GM11168 (cell line): ENCODE data around the gene SCYGR4.
"Not testable (repeated sequence)": the region's sequence is repeated elsewhere in the genome, so short reads cannot be mapped to it uniquely, and the experiment has no call there.

Source experiments
- in situ Hi-C: fragments of 300-500 bp; cut with MboI; formaldehyde crosslinking; loops from one replicate; pipeline ENCODE4 v1.12.0; 2022; ENCODE audit warnings: low sequenced_read_pairs; ENCODE audit not compliant: unreplicated experiment

The SCYGR4 gene, protein sequence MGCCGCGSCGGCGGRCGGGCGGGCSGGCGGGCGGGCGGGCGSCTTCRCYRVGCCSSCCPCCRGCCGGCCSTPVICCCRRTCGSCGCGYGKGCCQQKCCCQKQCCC

DNA sequence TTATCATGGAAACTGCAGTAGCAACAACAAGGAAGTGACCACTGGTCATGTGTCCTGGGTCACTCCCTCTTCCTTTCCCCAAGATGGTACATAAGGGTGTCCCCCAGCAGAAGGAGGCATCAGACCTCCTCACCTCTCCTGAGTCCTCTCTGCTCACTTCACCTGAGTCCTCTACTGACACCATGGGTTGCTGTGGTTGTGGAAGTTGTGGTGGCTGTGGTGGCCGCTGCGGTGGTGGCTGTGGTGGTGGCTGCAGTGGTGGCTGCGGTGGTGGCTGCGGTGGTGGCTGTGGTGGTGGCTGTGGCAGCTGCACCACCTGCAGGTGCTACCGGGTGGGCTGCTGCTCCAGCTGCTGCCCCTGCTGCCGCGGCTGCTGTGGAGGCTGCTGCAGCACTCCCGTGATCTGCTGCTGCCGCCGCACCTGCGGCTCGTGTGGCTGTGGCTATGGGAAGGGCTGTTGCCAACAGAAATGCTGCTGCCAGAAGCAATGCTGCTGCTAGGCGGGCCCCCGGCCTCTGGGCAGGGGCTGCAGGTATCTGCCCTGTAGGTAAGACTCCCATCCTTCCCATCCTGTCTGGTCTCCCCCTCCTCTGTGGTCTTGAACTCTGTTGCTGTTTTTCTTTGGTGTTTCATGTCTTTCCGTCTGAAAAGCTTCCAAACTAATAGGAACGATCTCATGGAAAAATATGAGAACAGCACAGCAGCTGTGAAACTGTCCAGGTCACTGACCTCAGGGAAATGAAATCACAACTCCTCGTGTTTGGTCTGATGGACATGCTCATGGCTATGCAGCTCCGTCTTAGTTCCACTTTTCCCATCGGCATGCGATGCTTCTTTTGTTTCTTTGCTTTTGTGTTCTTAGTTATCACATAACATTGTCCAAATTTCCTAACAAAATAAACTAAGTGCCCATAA, at the start of gene SCYGR4:
Gene SCYGR4 (plus strand): TSS at position 183 of the 915 bp plus-strand sequence. CDS start 0 bp downstream, at position 183.
- in situ Hi-C loops, result no loop called here

GRCh38 chr2:227568852-227569169, 48.5 kb upstream of the SCYGR4 start:
- in situ Hi-C loops, result no loop called here

- in situ Hi-C loops, result no loop called here
Observed at GRCh38 chr2:227570615-227571014, 46.7 kb upstream of the SCYGR4 start.

DNA sequence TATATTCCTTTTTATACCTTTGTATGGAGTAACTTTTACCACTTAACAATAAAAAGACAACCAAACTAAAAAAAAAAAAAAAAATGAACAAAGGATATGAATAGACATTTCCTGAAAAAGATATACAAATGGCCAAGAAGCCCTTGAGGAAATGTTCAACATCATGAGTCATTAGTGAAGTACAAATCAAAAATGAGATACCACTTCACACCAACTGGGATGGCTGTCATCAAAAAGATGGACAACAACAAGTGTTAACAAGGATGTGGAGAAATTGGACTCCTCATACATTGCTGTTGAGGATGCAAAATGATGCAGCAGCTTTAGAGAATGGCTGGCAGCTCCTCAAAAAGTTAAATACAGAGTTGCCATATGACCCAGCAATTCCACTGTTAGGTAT, 41.2 kb upstream of the SCYGR4 start:
- in situ Hi-C loops, result no loop called here

GRCh38 chr2:227576812-227577211, 40.5 kb upstream of the SCYGR4 start:
- in situ Hi-C loops, result no loop called here

DNA sequence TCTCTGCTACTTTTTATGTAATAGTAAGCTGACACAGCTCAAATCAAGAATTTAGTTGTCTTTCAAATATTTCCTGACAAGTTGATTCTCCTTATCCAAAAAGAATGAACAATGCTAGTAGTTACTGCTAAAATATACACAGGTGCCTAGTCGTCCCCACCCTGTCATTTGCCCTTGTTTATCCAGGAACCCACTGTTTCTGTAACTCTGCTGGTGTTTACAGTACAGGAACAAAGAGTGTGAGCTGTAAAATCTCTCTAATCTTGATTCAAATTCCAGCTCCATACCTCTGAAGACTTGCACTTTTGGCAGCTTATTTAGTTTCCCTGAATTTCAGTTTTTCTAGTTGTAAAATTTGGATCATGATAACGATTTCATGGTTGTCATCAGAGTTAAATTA, 39.7 kb upstream of the SCYGR4 start:
- in situ Hi-C loops, result no loop called here

DNA sequence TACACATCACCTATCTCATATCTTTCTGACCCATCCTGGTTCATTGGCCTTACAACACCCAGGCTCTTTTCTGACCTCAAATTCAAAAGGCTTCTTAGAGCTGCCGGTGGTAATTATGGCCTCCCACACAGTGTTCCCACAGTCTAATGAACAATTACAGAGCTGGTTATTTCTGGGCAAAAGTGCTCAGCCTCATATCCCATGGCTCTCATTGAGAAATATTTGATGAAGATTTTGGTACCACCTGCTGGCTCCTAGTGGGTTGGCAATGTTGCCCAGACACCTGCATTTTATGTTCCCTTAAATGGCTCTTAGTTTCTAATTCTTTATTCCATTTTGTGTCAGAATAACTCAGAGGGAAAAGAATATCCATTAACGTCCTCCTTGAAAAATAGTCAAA, 38.7 kb upstream of the SCYGR4 start:
- in situ Hi-C loops, result no loop called here

DNA sequence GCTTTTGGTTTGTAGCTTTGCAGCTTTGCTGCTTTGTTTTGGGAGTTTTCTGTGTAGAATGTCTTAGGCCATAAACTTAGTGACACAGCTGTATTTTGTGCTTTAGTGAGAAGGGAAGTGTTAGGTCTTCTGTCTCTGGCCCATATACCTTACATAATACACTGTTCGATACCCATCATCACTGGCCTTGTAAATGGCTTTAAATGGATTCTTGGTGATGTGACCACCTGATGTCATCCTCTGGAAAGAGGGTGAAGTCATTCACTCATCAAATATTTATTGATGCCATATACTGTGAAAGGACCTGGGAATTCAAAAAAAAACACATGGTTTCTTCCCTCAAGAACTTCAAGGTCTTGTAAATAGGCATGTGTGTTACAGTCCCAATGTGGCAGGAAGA, 37.5 kb upstream of the SCYGR4 start:
- in situ Hi-C loops, result no loop called here

DNA sequence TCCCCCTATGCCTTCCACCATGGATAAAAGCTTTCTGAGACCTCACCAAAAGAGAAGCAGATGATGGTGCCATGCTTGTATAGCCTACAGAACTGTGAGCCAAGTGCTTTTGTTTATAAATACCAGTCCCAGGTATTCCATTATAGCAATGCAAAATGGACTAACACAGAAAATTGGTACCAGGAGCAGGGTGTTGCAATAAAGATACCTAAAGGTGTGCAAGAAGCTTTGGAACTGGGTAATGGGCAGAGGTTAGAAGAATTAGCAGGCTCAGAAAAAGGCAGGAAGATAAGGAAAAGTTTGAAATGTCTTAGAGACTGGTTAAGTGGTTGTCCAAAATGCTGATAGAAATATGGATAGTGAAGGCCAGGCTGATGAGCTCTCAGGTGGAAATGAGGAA, 34.9 kb upstream of the SCYGR4 start:
- in situ Hi-C loops, result no loop called here

- in situ Hi-C loops, result no loop called here
Observed at GRCh38 chr2:227592694-227593387, 24.5 kb upstream of the SCYGR4 start.

DNA sequence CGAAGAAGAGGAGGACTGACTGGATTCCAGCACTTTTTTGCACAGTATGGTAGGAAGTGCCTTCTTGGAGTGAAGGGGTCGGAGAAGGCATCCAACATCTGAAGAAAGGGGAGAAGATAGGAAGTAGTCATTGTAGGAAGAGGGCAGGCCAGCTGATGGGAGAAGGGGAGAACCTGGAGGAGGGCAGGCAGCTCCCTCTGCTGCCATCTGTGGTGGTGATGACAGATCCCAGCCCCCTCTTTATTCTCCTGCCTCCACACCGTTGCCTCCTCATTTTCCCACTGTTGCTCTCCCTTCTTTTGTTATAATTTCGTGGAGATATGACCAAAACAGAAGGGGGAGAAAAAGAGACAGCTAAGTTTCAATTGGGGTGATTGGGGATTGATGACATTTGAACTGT, 21.5 kb upstream of the SCYGR4 start:
- in situ Hi-C loops, result no loop called here

DNA sequence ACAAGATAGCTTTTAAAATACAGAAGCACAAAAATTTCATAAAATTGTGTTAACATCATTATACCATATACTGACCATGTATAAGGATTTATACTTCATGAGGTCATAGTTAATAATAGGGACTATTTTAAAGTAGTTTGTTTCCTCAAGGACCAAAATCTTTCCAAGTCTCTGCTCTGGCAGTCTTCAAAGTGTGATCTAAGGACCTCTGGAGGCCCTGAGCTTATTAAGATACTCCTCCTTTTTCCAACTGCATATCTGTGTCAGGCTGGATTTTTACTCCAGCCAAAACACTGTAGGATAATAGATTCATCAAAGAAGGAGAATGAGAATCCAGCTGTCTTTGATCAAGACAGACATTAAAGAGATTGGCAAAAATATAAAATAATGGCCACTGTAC, 20.3 kb upstream of the SCYGR4 start:
- in situ Hi-C loops, result no loop called here

GRCh38 chr2:227597998-227598397, 19.3 kb upstream of the SCYGR4 start:
- in situ Hi-C loops, result no loop called here

GRCh38 chr2:227598835-227599503, 18.3 kb upstream of the SCYGR4 start, which contains the start of gene SCYGR2:
SCYGR2 (plus strand) TSS chr2:227598893; CDS start chr2:227598893, 0 bp downstream.
- in situ Hi-C loops, result not testable (repeated sequence)

DNA sequence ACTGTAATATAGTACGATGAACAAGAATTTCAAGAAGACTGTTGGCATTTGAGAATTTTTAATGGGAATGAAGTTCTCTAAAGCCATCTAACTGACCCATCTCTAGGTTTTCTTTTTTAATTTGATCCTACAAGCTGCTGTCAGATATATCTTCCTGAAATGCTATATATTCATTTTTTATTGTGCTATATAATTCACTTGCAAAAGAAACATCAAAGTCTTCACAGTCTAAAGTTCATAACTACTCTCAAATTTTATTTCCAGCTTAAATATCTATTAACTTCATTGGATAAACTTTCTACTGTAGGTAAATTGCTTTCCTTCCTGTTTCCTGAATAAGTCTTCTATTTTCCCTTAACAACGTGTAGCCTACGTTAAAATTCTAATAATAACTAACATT, 14.9 kb upstream of the SCYGR4 start:
- in situ Hi-C loops, result no loop called here

- in situ Hi-C loops, result no loop called here
Observed at GRCh38 chr2:227606476-227606875, 10.8 kb upstream of the SCYGR4 start.

DNA sequence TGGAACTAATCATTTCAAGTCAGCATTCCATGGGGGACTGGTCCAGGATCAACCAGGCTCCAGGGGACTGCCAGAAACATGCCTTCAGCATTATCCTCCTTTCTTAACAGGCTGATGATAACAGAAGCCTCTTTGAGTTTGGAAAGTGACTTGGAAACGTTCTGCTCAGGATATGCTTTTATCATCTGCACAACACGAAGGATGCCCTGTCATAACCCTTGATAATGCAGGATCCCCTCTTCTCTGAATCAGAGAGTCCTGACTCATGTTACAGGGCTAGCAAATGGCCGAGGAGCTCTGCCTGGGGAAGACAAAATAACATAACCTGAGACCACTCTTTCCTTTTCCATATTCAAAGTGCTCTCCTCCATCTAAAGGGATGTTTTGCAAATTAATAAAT, 9.4 kb upstream of the SCYGR4 start:
- in situ Hi-C loops, result no loop called here

- in situ Hi-C loops, result no loop called here
Observed at GRCh38 chr2:227608561-227609338, 8.5 kb upstream of the SCYGR4 start.

DNA sequence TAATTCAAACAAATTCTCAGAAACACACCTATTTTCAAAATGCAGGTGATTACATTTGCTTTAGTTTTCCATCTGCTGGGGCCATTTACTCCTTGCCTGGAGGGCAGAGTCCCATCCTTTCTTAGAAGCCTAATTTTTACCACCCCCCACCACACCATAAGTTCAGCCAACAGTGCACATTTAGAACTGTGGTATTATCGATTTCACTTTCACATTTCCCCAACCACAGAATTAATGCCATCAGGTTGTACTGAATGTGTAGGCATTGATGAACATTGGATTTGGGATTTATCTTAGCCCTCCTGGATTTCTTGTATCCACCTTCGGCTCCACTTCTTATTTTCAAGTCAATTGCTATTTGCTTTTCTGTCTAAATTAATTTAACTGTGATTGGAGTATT, 7.2 kb upstream of the SCYGR4 start:
- in situ Hi-C loops, result no loop called here
